Fibroblast of lung (primary cell): ENCODE measurements around the gene SLC16A3. TPM values are rescaled to one million over a fixed set of nuclear protein-coding genes. Genes with fewer than 3 reads are reported as not detected.
A peak's percentile ranks its signal among the peaks of the same experiment; 100 is the strongest.

Experiments
- DNase-seq, 2 donors: peaks; one replicate each; pipeline versions ENCODE4 v3.0.0 to v3.0.0-alpha.2; 2010; ENCODE audit warnings: low read depth in 2 of 2
- H2AFZ ChIP-seq: 2 replicates; pipeline ENCODE4 v1.5.1; 2012; ENCODE audit warnings: low read length, control low read depth, inconsistent platforms
- H3K27ac ChIP-seq: 2 replicates; pipeline ENCODE4 v1.5.1; 2011; ENCODE audit warnings: low read length, control low read depth; ENCODE audit not compliant: insufficient read depth
- H3K27me3 ChIP-seq: 2 replicates; pipeline ENCODE4 v1.5.1; 2011; ENCODE audit warnings: mild to moderate bottlenecking, low read length; ENCODE audit not compliant: control insufficient read depth, insufficient read depth
- H3K36me3 ChIP-seq: 2 replicates; pipeline ENCODE4 v1.5.1; 2011; ENCODE audit warnings: low read length; ENCODE audit not compliant: control insufficient read depth, insufficient read depth
- H3K4me1 ChIP-seq: 2 replicates; pipeline ENCODE4 v1.5.1; 2011; ENCODE audit warnings: low read length; ENCODE audit not compliant: control insufficient read depth, insufficient read depth; ENCODE audit errors: extremely low read depth
- H3K4me2 ChIP-seq: 2 replicates; pipeline ENCODE4 v1.5.1; 2011; ENCODE audit warnings: low read length, control low read depth; ENCODE audit not compliant: insufficient read depth; ENCODE audit errors: extremely low read depth
- H3K4me3 ChIP-seq, 4 experiments: fragments of 200-600 bp in 1 of 4; sonication (generic) in 1 of 4; replicated peaks in 1 of 4; 2 replicates each; pipeline ENCODE4 v1.5.1; 2011 to 2016; ENCODE audit warnings: low read length in 4 of 4, low read depth in 3 of 4, mild to moderate bottlenecking in 3 of 4, control low read depth in 2 of 4, inconsistent platforms in 1 of 4, mixed read lengths in 1 of 4; ENCODE audit not compliant: insufficient read depth in 1 of 4; ENCODE audit errors: control extremely low read depth in 1 of 4
- H3K79me2 ChIP-seq: 2 replicates; pipeline ENCODE4 v1.5.1; 2012; ENCODE audit warnings: mild to moderate bottlenecking, low read length, inconsistent platforms; ENCODE audit not compliant: control insufficient read depth, insufficient read depth
- H3K9ac ChIP-seq: 2 replicates; pipeline ENCODE4 v1.5.1; 2011; ENCODE audit warnings: mild to moderate bottlenecking, low read length, control low read depth; ENCODE audit not compliant: insufficient read depth
- H3K9me3 ChIP-seq: 2 replicates; pipeline ENCODE4 v1.5.1; 2012; ENCODE audit warnings: low read depth, low read length; ENCODE audit not compliant: control insufficient read depth, insufficient read depth
- H4K20me1 ChIP-seq: 2 replicates; pipeline ENCODE4 v1.5.1; 2011; ENCODE audit warnings: low read length; ENCODE audit not compliant: control insufficient read depth, insufficient read depth; ENCODE audit errors: extremely low read depth
- EZH2 ChIP-seq: IDR thresholded peaks from 2 replicates; pipeline ENCODE4 v1.5.1; 2012; ENCODE audit warnings: low read length, control low read depth, mild to moderate bottlenecking; ENCODE audit errors: missing control alignments
- polyA plus RNA-seq, 2 donors: library from polyadenylated mRNA; depleted of rRNA in 1 of 2; stranded (reverse) in 1 of 2; unstranded in 1 of 2; fragments of >200 nt; gene quantifications; 2 replicates each; pipeline ENCODE4 v1.2.1, GENCODE V29; 2011 to 2012; ENCODE audit warnings: missing spikeins in 1 of 2
- total RNA-seq: library from RNA; depleted of rRNA; stranded (reverse); fragments of >200 nt; gene quantifications from 2 replicates; pipeline ENCODE4 v1.2.1, GENCODE V29; 2014
- TF ChIP-seq, protein P1 (sequence below), 2 donors: IDR thresholded peaks in 1 of 2; conservative IDR thresholded peaks in 1 of 2; 1 replicate in 1 of 2; 2 replicates in 1 of 2; pipeline ENCODE4 v1.5.1; 2011 to 2012; ENCODE audit warnings: low read length in 2 of 2, control low read depth in 1 of 2, inconsistent platforms in 1 of 2, low read depth in 1 of 2, mild to moderate bottlenecking in 1 of 2

SLC16A3 gene
- total and polyA plus RNA-seq, 2 donors (not counting 1 experiment from before 2014, with no cell fraction given) = 71.0 to 107 TPM

DNA sequence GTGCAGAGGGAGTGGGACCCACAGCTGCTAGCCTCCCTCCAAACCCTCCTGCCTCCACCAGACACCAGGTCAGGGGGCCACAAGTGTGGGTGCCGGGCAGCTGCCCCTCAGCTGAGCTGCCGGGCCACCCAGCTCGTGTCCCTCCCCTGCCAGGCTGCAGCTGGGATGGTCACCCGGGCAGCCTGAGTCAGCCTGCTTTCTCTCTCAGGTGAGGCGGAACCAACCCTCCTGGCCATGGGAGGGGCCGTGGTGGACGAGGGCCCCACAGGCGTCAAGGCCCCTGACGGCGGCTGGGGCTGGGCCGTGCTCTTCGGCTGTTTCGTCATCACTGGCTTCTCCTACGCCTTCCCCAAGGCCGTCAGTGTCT is 6.9 kb downstream of the SLC16A3 start:
- H3K9me3 ChIP-seq = no peaks in the 10 kb centered on the region
- peaks cover 83% of the 10 kb centered on the region for H3K79me2 ChIP-seq
- H3K4me2 ChIP-seq = no peak overlapping the region
- TF ChIP-seq EZH2 = no peak
- TF ChIP-seq, protein P1, sequence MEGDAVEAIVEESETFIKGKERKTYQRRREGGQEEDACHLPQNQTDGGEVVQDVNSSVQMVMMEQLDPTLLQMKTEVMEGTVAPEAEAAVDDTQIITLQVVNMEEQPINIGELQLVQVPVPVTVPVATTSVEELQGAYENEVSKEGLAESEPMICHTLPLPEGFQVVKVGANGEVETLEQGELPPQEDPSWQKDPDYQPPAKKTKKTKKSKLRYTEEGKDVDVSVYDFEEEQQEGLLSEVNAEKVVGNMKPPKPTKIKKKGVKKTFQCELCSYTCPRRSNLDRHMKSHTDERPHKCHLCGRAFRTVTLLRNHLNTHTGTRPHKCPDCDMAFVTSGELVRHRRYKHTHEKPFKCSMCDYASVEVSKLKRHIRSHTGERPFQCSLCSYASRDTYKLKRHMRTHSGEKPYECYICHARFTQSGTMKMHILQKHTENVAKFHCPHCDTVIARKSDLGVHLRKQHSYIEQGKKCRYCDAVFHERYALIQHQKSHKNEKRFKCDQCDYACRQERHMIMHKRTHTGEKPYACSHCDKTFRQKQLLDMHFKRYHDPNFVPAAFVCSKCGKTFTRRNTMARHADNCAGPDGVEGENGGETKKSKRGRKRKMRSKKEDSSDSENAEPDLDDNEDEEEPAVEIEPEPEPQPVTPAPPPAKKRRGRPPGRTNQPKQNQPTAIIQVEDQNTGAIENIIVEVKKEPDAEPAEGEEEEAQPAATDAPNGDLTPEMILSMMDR (conservative IDR thresholded peaks at IDR 0.05 in 1 of 2, IDR thresholded peaks at IDR 0.05 in 1 of 2; ENCODE audit: low read depth in 1 of 2, low read length in 2 of 2) = no peak
- no peak overlapping the region for H3K9ac ChIP-seq
- no peaks in the 10 kb centered on the region for H3K27me3 ChIP-seq
- H3K27ac ChIP-seq = no peak overlapping the region
- H4K20me1 ChIP-seq = no peaks in the 10 kb centered on the region
- no peak overlapping the region for H3K4me3 ChIP-seq
- H2AFZ ChIP-seq = no peak overlapping the region
- peak in 1 of 2 donors; percentile 31 for DNase-seq
- peaks cover 42% of the 10 kb centered on the region for H3K36me3 ChIP-seq
- peaks cover 41% of the 10 kb centered on the region for H3K4me1 ChIP-seq

DNA sequence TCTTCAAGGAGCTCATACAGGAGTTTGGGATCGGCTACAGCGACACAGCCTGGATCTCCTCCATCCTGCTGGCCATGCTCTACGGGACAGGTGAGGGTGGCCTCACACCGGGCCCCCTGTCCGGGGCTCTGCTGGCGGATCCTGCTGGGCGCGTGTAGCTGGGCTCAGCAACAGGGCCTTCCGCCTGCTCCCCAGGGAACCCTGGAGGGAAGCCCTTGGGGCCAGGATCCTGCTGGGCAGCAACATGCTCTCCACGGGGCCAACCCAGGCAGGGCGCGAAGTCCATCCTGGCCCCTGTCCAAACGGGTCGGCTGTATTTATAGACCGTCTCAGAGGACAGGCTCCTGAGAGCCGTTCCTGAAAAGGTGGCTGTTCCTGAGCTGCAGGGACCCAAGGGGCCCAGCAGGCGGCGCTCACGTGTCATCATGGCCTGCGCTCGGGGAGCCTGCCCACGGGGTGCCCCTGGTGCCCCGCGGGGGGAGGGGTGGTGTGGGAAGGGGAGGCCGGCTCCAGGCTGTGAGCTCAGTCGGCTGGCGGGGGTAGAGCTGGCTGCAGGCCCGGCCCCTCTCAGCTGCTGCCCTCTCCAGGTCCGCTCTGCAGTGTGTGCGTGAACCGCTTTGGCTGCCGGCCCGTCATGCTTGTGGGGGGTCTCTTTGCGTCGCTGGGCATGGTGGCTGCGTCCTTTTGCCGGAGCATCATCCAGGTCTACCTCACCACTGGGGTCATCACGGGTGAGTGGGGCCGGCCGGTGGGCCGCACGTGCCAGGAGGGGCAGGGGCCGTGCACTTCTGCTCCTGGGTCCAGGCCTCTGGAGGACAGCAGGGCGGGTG is 7.5 kb downstream of the SLC16A3 start:
- no peaks in the 10 kb centered on the region for H4K20me1 ChIP-seq
- no peak overlapping the region for H3K4me2 ChIP-seq
- H2AFZ ChIP-seq = no peak overlapping the region
- TF ChIP-seq, protein P1 (conservative IDR thresholded peaks at IDR 0.05 in 1 of 2, IDR thresholded peaks at IDR 0.05 in 1 of 2; ENCODE audit: low read depth in 1 of 2, low read length in 2 of 2) = peak; percentile 80
- TF ChIP-seq EZH2 = no peak
- peaks cover 47% of the 10 kb centered on the region for H3K4me1 ChIP-seq
- H3K27ac ChIP-seq = no peak overlapping the region
- H3K9me3 ChIP-seq = no peaks in the 10 kb centered on the region
- H3K9ac ChIP-seq = no peak overlapping the region
- peak; percentile 40 to 64 for DNase-seq
- H3K4me3 ChIP-seq = no peak overlapping the region
- peaks cover 44% of the 10 kb centered on the region for H3K36me3 ChIP-seq
- peaks cover 81% of the 10 kb centered on the region for H3K79me2 ChIP-seq
- no peaks in the 10 kb centered on the region for H3K27me3 ChIP-seq

DNA sequence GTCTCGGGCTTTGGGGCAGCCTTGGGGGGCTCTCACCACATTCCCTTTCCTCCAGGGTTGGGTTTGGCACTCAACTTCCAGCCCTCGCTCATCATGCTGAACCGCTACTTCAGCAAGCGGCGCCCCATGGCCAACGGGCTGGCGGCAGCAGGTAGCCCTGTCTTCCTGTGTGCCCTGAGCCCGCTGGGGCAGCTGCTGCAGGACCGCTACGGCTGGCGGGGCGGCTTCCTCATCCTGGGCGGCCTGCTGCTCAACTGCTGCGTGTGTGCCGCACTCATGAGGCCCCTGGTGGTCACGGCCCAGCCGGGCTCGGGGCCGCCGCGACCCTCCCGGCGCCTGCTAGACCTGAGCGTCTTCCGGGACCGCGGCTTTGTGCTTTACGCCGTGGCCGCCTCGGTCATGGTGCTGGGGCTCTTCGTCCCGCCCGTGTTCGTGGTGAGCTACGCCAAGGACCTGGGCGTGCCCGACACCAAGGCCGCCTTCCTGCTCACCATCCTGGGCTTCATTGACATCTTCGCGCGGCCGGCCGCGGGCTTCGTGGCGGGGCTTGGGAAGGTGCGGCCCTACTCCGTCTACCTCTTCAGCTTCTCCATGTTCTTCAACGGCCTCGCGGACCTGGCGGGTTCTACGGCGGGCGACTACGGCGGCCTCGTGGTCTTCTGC is 8.4 kb downstream of the SLC16A3 start:
- no peak for DNase-seq
- Histone ChIP-seq H4K20me1 (no peaks in the 10 kb centered on the region), H2AFZ (no peak overlapping the region), H3K4me3 (no peak overlapping the region), H3K27me3 (no peaks in the 10 kb centered on the region), H3K36me3 (peaks cover 45% of the 10 kb centered on the region), H3K4me1 (peaks cover 47% of the 10 kb centered on the region), H3K79me2 (peaks cover 78% of the 10 kb centered on the region), H3K9me3 (no peaks in the 10 kb centered on the region), H3K4me2 (no peak overlapping the region), H3K9ac (no peak overlapping the region), H3K27ac (no peak overlapping the region)
- TF ChIP-seq EZH2 = no peak
- TF ChIP-seq, protein P1 (conservative IDR thresholded peaks at IDR 0.05 in 1 of 2, IDR thresholded peaks at IDR 0.05 in 1 of 2; ENCODE audit: low read depth in 1 of 2, low read length in 2 of 2) = no peak
